Activated CD4-positive, alpha-beta T cell treated with anti-CD3 and anti-CD28 coated beads for 36 hours (primary cell): ENCODE results near the gene NEDD4L. TPM values are rescaled to one million over a fixed set of nuclear protein-coding genes. Genes with fewer than 3 reads are reported as not detected.

Source experiments
- ATAC-seq: fragments of 200-7000 bp; cut with Tn5 transposase; one replicate; pipeline ENCODE4 v1.10.0; 2021; ENCODE audit warnings: mild to moderate bottlenecking, moderate library complexity
- CTCF ChIA-PET: fragments of 350-600 bp; sonication (Branson Sonifier 250); formaldehyde crosslinking; loops from one replicate; lab custom pipeline; 2021; ENCODE audit warnings: antibody characterized with exemption; lab: Charles Lee
- POLR2A ChIA-PET: fragments of 350-600 bp; sonication (Branson Sonifier 250); formaldehyde crosslinking; loops from one replicate; lab custom pipeline; 2021; ENCODE audit warnings: antibody characterized with exemption, inconsistent platforms; lab: Charles Lee
- DNase-seq: peaks from one replicate; pipeline ENCODE4 v3.0.0-alpha.2; 2020
- H3K27ac Mint-ChIP-seq: one replicate; pipeline ENCODE4 v1.8.0; 2021; ENCODE audit warnings: mixed read lengths
- H3K27me3 Mint-ChIP-seq: one replicate; pipeline ENCODE4 v1.8.0; 2021; ENCODE audit warnings: mixed read lengths
- H3K36me3 Mint-ChIP-seq: one replicate; pipeline ENCODE4 v1.8.0; 2021; ENCODE audit warnings: low read depth, mixed read lengths
- H3K4me1 Mint-ChIP-seq: one replicate; pipeline ENCODE4 v1.8.0; 2021; ENCODE audit warnings: mixed read lengths
- H3K4me3 Mint-ChIP-seq: one replicate; pipeline ENCODE4 v1.8.0; 2021; ENCODE audit warnings: mild to moderate bottlenecking, moderate library complexity, mixed read lengths
- H3K9me3 Mint-ChIP-seq: one replicate; pipeline ENCODE4 v1.8.0; 2021; ENCODE audit warnings: low read depth, mixed read lengths
- intact Hi-C, 2 experiments: fragments of 100-400 bp; cut with DNase I in 1 of 2; cut with micrococcal nuclease in 1 of 2; formaldehyde crosslinking; loops; one replicate each; pipeline versions ENCODE4 v1.14.2 to v1.15.1; 2022 to 2024; cut with DNase I, micrococcal nuclease
- total RNA-seq, 2 experiments: library from RNA; stranded (reverse); gene quantifications; one replicate each; pipeline ENCODE4 v1.2.3, GENCODE V29; 2021

Gene NEDD4L
- total RNA-seq, 2 experiments from 2014 or later: 6.4 to 6.8 TPM

DNA sequence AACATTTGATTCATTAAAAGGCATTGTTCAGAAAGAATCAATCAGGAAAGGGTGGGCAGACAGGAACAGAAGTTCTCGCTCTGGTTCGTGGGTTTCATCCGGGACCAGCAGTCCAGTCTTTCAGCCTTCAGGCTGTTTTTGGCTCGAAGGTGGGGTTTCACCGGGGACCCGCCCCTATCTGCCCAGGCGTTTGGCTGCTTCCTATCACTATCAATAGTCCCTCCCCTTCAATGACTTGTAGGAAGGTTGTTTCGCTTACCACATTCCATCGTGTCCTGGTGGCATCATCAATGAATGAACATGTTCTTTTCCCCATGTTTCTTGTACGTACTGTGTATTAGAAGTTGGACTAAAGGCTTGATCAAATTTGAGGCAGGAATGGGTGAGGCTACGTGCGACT, 130.3 kb downstream of the NEDD4L start:
- ATAC-seq (no peak), DNase-seq (no peak)
- intact Hi-C loops: no loop called here
- CTCF ChIA-PET: interaction anchor here (0.6 kb wide), 1 partner anchor 30 kb away, joined by 4 read pairs; no protein-coding TSS in a partner anchor
- no peaks in the 10 kb centered on the region for H3K36me3 Mint-ChIP-seq
- no peak overlapping the region for H3K27ac Mint-ChIP-seq
- H3K4me1 Mint-ChIP-seq: no peaks in the 10 kb centered on the region
- H3K27me3 Mint-ChIP-seq: no peaks in the 10 kb centered on the region
- no peaks in the 10 kb centered on the region for H3K9me3 Mint-ChIP-seq
- POLR2A ChIA-PET: no interaction called here
- H3K4me3 Mint-ChIP-seq: no peak overlapping the region

GRCh38 chr18:58175122-58175785, 131.2 kb downstream of the NEDD4L start:
- Mint-ChIP-seq H3K4me3 (no peak overlapping the region), H3K27ac (no peak overlapping the region), H3K4me1 (no peaks in the 10 kb centered on the region), H3K36me3 (no peaks in the 10 kb centered on the region), H3K9me3 (no peaks in the 10 kb centered on the region), H3K27me3 (no peaks in the 10 kb centered on the region)
- intact Hi-C loops: no loop called here
- ChIA-PET CTCF (interaction anchor here (1.2 kb wide), 1 partner anchor 593 kb away, joined by 3 read pairs; no protein-coding TSS in a partner anchor), POLR2A (no interaction called here)
- no peak for DNase-seq
- ATAC-seq: no peak

DNA sequence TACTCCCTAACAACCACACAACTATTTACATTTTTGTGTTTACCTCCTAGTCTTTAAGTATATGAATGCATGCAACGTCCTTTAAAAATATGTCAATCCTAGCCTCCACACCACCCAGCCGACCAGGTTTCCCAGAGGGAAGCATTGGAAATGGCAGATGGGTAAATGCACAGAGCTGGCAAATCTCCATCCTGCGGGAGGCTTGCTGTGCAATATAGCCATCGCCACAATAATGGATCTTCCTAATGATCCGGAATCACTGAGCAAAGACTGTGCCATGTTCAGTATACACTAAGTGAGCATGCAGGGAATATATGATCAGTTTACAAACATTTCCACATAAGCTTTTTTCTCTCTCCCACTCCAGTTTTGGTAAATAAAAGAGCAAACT, 131.8 kb downstream of the NEDD4L start:
- intact Hi-C loops: no loop called here
- H3K36me3 Mint-ChIP-seq: no peaks in the 10 kb centered on the region
- no peaks in the 10 kb centered on the region for H3K9me3 Mint-ChIP-seq
- ChIA-PET CTCF (interaction anchor here (0.6 to 1.5 kb wide), 3 partner anchors 13 to 593 kb away, joined by 3 to 4 read pairs (median 3); no protein-coding TSS in a partner anchor), POLR2A (no interaction called here)
- ATAC-seq (no peak), DNase-seq (no peak)
- H3K4me1 Mint-ChIP-seq: no peaks in the 10 kb centered on the region
- H3K27ac Mint-ChIP-seq: no peak overlapping the region
- H3K27me3 Mint-ChIP-seq: no peaks in the 10 kb centered on the region
- no peak overlapping the region for H3K4me3 Mint-ChIP-seq

DNA sequence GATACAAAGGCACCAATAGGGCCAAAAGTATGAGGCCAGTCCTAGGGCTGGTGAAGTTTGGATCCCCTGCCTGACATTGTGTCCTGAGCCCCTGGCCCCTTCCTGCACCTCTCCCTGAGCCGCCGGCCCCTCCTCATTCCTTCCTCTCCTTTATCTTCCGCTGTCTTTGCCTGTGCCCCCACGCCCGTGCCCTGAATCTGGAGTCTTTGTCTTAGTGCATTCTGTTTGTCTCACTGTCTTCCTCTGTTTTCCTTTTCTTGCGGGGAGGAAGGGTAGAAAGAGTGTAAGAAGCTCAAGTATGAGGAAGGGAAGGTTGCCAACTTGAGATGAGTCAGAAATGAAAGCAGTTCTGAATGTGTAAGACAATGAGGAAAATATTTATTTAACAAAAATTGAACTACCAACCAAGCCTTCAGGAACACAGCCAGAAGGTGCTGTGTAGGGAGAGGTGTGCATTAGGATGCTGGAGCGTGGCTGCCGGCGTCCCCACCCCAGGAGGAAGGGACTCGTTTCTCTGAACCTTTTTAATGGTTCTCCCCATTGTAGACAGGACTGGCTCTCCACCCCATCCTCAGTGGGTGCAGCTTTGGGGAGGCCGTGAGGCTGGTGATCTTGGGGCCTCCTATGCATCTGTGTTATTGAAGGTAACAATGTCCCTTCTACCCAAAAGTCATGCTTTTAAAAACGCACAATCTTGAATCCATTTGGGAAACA, 133.1 kb downstream of the NEDD4L start:
- no peaks in the 10 kb centered on the region for H3K36me3 Mint-ChIP-seq
- H3K4me1 Mint-ChIP-seq: no peaks in the 10 kb centered on the region
- DNase-seq: no peak
- H3K4me3 Mint-ChIP-seq: no peak overlapping the region
- no peaks in the 10 kb centered on the region for H3K9me3 Mint-ChIP-seq
- H3K27me3 Mint-ChIP-seq: no peaks in the 10 kb centered on the region
- intact Hi-C loops: no loop called here
- POLR2A ChIA-PET: no interaction called here
- CTCF ChIA-PET: interaction anchor here (1.1 to 1.5 kb wide), 5 partner anchors 12 to 320 kb away, joined by 3 to 4 read pairs (median 3); partner anchors contain the start of gene NEDD4L
- no peak for ATAC-seq
- H3K27ac Mint-ChIP-seq: no peak overlapping the region

DNA sequence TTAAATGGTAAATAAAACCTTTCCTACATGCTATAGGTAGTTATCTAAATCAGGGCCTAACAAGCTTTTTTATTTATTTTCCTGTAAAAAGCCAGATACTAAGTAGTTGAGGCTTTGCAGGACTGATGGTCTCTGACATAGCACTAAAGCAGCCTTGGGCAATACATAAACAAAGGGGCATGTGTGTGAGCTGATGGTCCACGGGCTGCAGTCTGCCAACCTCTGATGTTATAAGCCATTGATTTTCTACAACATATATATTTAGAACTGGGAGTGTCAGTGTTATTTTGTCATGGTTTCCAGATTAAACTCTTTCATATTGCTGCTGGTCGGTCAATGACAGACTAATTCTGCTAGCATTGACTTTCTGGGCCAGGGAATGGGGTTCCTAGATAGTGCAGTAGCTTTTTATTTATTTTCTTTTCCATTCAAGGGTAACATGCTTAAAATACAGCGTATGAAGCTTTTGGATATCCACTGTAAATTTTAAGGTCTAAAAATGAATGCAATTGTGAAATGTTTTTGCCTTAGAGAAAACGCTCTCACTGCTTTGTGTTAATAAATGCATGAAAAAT, 134.0 kb downstream of the NEDD4L start:
- ATAC-seq: no peak
- CTCF ChIA-PET: interaction anchor here (1.1 to 1.4 kb wide), 3 partner anchors 17 to 319 kb away, joined by 3 read pairs; partner anchors contain the start of gene NEDD4L
- no peak for DNase-seq
- Mint-ChIP-seq H3K9me3 (no peaks in the 10 kb centered on the region), H3K4me1 (no peaks in the 10 kb centered on the region), H3K36me3 (no peaks in the 10 kb centered on the region), H3K4me3 (no peak overlapping the region), H3K27me3 (no peaks in the 10 kb centered on the region), H3K27ac (no peak overlapping the region)
- intact Hi-C loops: no loop called here
- POLR2A ChIA-PET: no interaction called here

GRCh38 chr18:58178511-58178910, 134.5 kb downstream of the NEDD4L start:
- H3K27me3 Mint-ChIP-seq: no peaks in the 10 kb centered on the region
- ChIA-PET CTCF (interaction anchor here (1.0 to 1.4 kb wide), 2 partner anchors 11 to 17 kb away, joined by 3 to 4 read pairs; no protein-coding TSS in a partner anchor), POLR2A (no interaction called here)
- H3K4me3 Mint-ChIP-seq: no peak overlapping the region
- no peak overlapping the region for H3K27ac Mint-ChIP-seq
- H3K36me3 Mint-ChIP-seq: no peaks in the 10 kb centered on the region
- DNase-seq: no peak
- ATAC-seq: no peak
- no peaks in the 10 kb centered on the region for H3K4me1 Mint-ChIP-seq
- intact Hi-C loops: no loop called here
- H3K9me3 Mint-ChIP-seq: no peaks in the 10 kb centered on the region

GRCh38 chr18:58180172-58180571, 136.1 kb downstream of the NEDD4L start:
- H3K4me1 Mint-ChIP-seq: no peaks in the 10 kb centered on the region

GRCh38 chr18:58180738-58181353, 136.8 kb downstream of the NEDD4L start:
- ChIA-PET CTCF (interaction anchor here (0.7 to 2.5 kb wide), 29 partner anchors 10 to 1266 kb away, joined by 3 to 11 read pairs (median 4); partner anchors contain the start of gene NEDD4L), POLR2A (interaction anchor here (0.6 kb wide), 1 partner anchor 171 kb away, joined by 3 read pairs; no protein-coding TSS in a partner anchor)
- H3K4me3 Mint-ChIP-seq: no peak overlapping the region
- DNase-seq: peak; percentile 77
- H3K4me1 Mint-ChIP-seq: no peaks in the 10 kb centered on the region
- no peaks in the 10 kb centered on the region for H3K9me3 Mint-ChIP-seq
- no peak overlapping the region for H3K27ac Mint-ChIP-seq
- no peaks in the 10 kb centered on the region for H3K36me3 Mint-ChIP-seq
- intact Hi-C loops: loop anchor here (1.0 to 2.0 kb wide), 4 partner anchors 138 to 299 kb away; no protein-coding TSS in a partner anchor
- ATAC-seq: no peak
- H3K27me3 Mint-ChIP-seq: no peaks in the 10 kb centered on the region

More at GRCh38 chr18:58180172-58180571, 136.1 kb downstream of the NEDD4L start:
- DNase-seq (no peak), ATAC-seq (no peak)
- H3K9me3 Mint-ChIP-seq: no peaks in the 10 kb centered on the region
- ChIA-PET CTCF (interaction anchor here (0.7 to 1.7 kb wide), 3 partner anchors 146 to 298 kb away, joined by 3 to 8 read pairs (median 5); no protein-coding TSS in a partner anchor), POLR2A (no interaction called here)
- H3K4me3 Mint-ChIP-seq: no peak overlapping the region
- no peak overlapping the region for H3K27ac Mint-ChIP-seq
- no peaks in the 10 kb centered on the region for H3K27me3 Mint-ChIP-seq
- intact Hi-C loops: loop anchor here (1.0 to 2.0 kb wide), 4 partner anchors 137 to 298 kb away; no protein-coding TSS in a partner anchor
- no peaks in the 10 kb centered on the region for H3K36me3 Mint-ChIP-seq

- Mint-ChIP-seq H3K9me3 (no peaks in the 10 kb centered on the region), H3K27me3 (no peaks in the 10 kb centered on the region), H3K27ac (no peak overlapping the region), H3K4me1 (no peaks in the 10 kb centered on the region), H3K36me3 (no peaks in the 10 kb centered on the region), H3K4me3 (no peak overlapping the region)
- no peak for ATAC-seq
- intact Hi-C loops: loop anchor here in 1 of 2 experiments (2.0 kb wide), 1 partner anchor 299 kb away; no protein-coding TSS in a partner anchor
- no peak for DNase-seq
- ChIA-PET CTCF (interaction anchor here (0.6 to 2.5 kb wide), 15 partner anchors 10 to 582 kb away, joined by 3 to 11 read pairs (median 4); partner anchors contain the start of gene NEDD4L), POLR2A (no interaction called here)
These were observed 138.0 kb downstream of the NEDD4L start for GRCh38 chr18:58181988-58182387.

DNA sequence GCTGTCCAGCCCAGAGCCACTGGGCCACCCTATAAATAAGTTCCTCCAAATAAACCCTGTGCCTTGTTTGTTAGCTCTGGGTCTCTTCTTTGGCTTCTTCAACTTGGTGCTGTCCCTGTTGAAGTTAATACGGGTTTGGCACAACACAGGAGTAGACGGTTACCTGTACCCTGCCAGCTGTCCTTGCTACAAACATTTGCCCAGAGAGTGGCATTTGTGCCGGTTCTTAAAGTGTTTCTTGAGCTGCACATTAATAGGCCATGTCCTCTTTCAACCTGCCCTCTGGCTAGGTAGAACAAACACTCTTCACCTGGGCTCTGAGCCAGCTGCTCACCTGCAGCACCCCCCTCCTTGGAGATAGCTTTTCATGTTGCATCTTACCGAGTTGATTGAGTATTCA, 139.2 kb downstream of the NEDD4L start:
- no peaks in the 10 kb centered on the region for H3K4me1 Mint-ChIP-seq
- DNase-seq (no peak), ATAC-seq (no peak)
- ChIA-PET CTCF (no interaction called here), POLR2A (interaction anchor here (0.6 kb wide), 1 partner anchor 75 kb away, joined by 3 read pairs; no protein-coding TSS in a partner anchor)
- H3K36me3 Mint-ChIP-seq: no peaks in the 10 kb centered on the region
- no peaks in the 10 kb centered on the region for H3K27me3 Mint-ChIP-seq
- H3K9me3 Mint-ChIP-seq: no peaks in the 10 kb centered on the region
- H3K27ac Mint-ChIP-seq: no peak overlapping the region
- H3K4me3 Mint-ChIP-seq: no peak overlapping the region
- intact Hi-C loops: no loop called here
